Motor neuron (in vitro differentiated cells): ENCODE data around the gene RELL1. TPM values are rescaled to one million over a fixed set of nuclear protein-coding genes. Genes with fewer than 3 reads are reported as not detected.

Source experiments
- ATAC-seq, 8 experiments: fragments of 200-7000 bp; cut with Tn5 transposase; replicated peaks in 6 of 8; 2 replicates each; pipeline ENCODE4 v1.8.0; 2021; ENCODE audit warnings: mild to moderate bottlenecking in 8 of 8, moderate library complexity in 8 of 8
- H3K27ac ChIP-seq, 2 donors: fragments of 250-450 bp; sonication (Bioruptor Pico); 2 replicates each; pipeline ENCODE4 v1.9.0; 2021; ENCODE audit warnings: antibody characterized with exemption in 2 of 2, mild to moderate bottlenecking in 2 of 2, moderate library complexity in 1 of 2
- H3K4me1 ChIP-seq, 2 donors: fragments of 250-450 bp; sonication (Bioruptor Pico); replicated peaks in 1 of 2; 2 replicates each; pipeline ENCODE4 v1.6.1; 2021; ENCODE audit warnings: antibody characterized with exemption in 2 of 2, mild to moderate bottlenecking in 2 of 2, moderate library complexity in 1 of 2
- H3K4me3 ChIP-seq, 5 donors: fragments of 250-450 bp; sonication (Bioruptor Pico); 2 replicates each; pipeline ENCODE4 v1.9.0; 2021; ENCODE audit warnings: antibody characterized with exemption in 5 of 5, mild to moderate bottlenecking in 5 of 5, moderate library complexity in 4 of 5
- WGBS, 10 experiments: fragments of 450-650 bp; shearing (Covaris generic); methylation state at CpG; one replicate each; pipeline ENCODE4 v1.0.0; 2022; 5-methylcytosine and 5-hydroxymethylcytosine counted together
- in situ Hi-C, 9 experiments: fragments of 400-800 bp; cut with MboI; loops; one replicate each; pipeline ENCODE4 v1.15.0; 2021; ENCODE audit warnings: low sequenced_read_pairs in 9 of 9, low pct_unique_long_range_greater_than_20kb in 2 of 9; ENCODE audit not compliant: unreplicated experiment in 9 of 9
- total RNA-seq, 8 experiments: library from RNA; unstranded; fragments of 300-600 nt; gene quantifications; 2 replicates each; pipeline versions ENCODE4 v1.2.3 to v1.2.4, GENCODE V29; 2022

RELL1 gene
- total RNA-seq, 8 experiments from 2014 or later: 11.5 to 34.4 (median 13.3) TPM

DNA sequence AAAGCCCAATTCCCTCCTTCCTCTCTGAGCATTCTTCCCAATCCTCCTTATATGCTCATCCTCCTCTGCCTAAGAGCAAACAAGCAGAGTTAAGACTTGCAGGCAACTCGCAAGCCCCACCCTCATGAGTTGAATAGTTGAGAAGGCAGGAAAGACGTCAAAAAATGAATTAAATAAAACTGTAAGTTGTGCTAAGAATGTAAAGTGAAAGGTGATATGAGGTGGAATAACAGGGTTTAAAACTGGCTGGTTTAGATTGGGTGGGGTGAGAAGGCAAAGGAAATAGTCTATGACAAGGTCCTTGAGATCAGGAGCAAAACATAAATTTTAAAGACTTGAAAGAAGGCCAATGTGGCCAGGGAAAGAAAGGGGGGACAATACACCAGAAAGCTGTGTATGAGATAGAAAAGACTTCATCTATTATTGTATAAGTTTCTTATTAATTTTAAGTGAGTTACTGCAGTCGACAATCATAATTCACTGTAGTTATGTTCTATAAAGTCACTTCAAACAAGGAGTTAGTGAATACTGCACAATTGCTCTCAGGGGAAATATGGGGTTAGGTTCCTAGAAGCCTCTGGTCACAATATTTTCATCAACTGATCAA, 124.9 kb downstream of the RELL1 start:
- WGBS, 10 experiments: 15 to 90% (median 42%) methylated on average over 2 to 3 of the region's 3 CpGs
- in situ Hi-C loops: loop anchor here in 4 of 9 experiments (10.0 to 25.0 kb wide), 2 partner anchors 99 to 106 kb away; a partner anchor contains a TSS

More for the DNA sequence above, 124.9 kb downstream of the RELL1 start:
- Histone ChIP-seq H3K4me1 (peaks cover 0 to 3% of the 10 kb centered on the region in 2 donors), H3K27ac (no peak overlapping the region), H3K4me3 (no peak overlapping the region)
- peak in 4 of 8 experiments; percentile 32 to 63 (median 60) for ATAC-seq

Other genes with a start within 250 kb of the RELL1 start
- 10 to 100 TPM; 10.7 to 40.1 (median 12.9) TPM for gene PGM2, start 140.3 kb upstream of the RELL1 start, total RNA-seq
- 10 to 100 TPM; 14.3 to 83.6 (median 36.8) TPM for gene TBC1D1, start 204.7 kb upstream of the RELL1 start, total RNA-seq